Breast epithelium (tissue), 4 donors: Measurements from ENCODE around the gene CPNE4. TPM values are rescaled to one million over a fixed set of nuclear protein-coding genes. Genes with fewer than 3 reads are reported as not detected.

Source experiments
- DNase-seq, 2 donors: peaks; one replicate each; pipeline ENCODE4 v3.0.0-alpha.2; 2019; ENCODE audit warnings: low spot score in 2 of 2
- H3K27ac ChIP-seq, 2 donors: fragments of 200-600 bp; sonication (generic) in 1 of 2; one replicate each; pipeline ENCODE4 v1.5.1; 2016 to 2019; ENCODE audit warnings: mild to moderate bottlenecking in 1 of 2
- H3K27me3 ChIP-seq, 2 donors: fragments of 200-600 bp; sonication (generic) in 1 of 2; one replicate each; pipeline versions ENCODE4 v1.5.1 to v1.6.0; 2017 to 2019; ENCODE audit warnings: control low read depth in 1 of 2, mild to moderate bottlenecking in 1 of 2
- H3K36me3 ChIP-seq: fragments of 200-600 bp; one replicate; pipeline ENCODE4 v1.5.1; 2019
- H3K4me1 ChIP-seq, 2 donors: fragments of 200-600 bp; sonication (generic); one replicate each; pipeline ENCODE4 v1.5.1; 2016 to 2019; ENCODE audit warnings: control low read depth in 1 of 2
- H3K4me3 ChIP-seq, 3 donors: fragments of 200-600 bp; sonication (generic); 1 replicate in 2 of 3; 2 replicates in 1 of 3; pipeline ENCODE4 v1.5.1; 2016 to 2019; ENCODE audit warnings: mild to moderate bottlenecking in 3 of 3, moderate library complexity in 2 of 3
- H3K9me3 ChIP-seq, 2 donors: fragments of 200-600 bp; sonication (generic) in 1 of 2; one replicate each; pipeline ENCODE4 v1.5.1; 2016 to 2019; ENCODE audit warnings: control low read depth in 1 of 2
- CTCF ChIP-seq, 3 donors: fragments of 450-650 bp; IDR thresholded peaks; one replicate each; pipeline ENCODE4 v1.5.1; 2016 to 2017; ENCODE audit warnings: antibody characterized with exemption in 3 of 3, mild to moderate bottlenecking in 3 of 3, moderate library complexity in 3 of 3
- POLR2A ChIP-seq: fragments of 450-650 bp; IDR thresholded peaks from one replicate; pipeline ENCODE4 v1.6.1; 2016; ENCODE audit warnings: antibody characterized with exemption, mild to moderate bottlenecking, moderate library complexity
- POLR2AphosphoS5 ChIP-seq, 3 donors: sonication (generic); formaldehyde crosslinking; IDR thresholded peaks; one replicate each; pipeline ENCODE4 v1.6.1; 2017; ENCODE audit warnings: antibody characterized with exemption in 3 of 3
- intact Hi-C: fragments of 100-400 bp; cut with DNase I; formaldehyde crosslinking; loops from one replicate; pipeline ENCODE4 v1.15.1; 2023; ENCODE audit warnings: low total_unique reads
- total RNA-seq, 3 donors: library from RNA; depleted of rRNA; stranded (reverse); fragments of >200 nt; gene quantifications; one replicate each; pipeline ENCODE4 v1.1.0, GENCODE V29; 2016

Gene CPNE4
- total RNA-seq, 3 donors from 2014 or later: 0.16 TPM; not detected in 2

GRCh38 chr3:131549340-131549739 is 485.5 kb downstream of the CPNE4 start:
- no peaks in the 10 kb centered on the region for H3K4me1 ChIP-seq
- no peak overlapping the region for H3K4me3 ChIP-seq
- no peak for TF ChIP-seq CTCF (IDR thresholded peaks at IDR 0.05)
- no peak for TF ChIP-seq POLR2A
- TF ChIP-seq POLR2AphosphoS5 (IDR thresholded peaks at IDR 0.05): no peak
- DNase-seq: no peak
- H3K36me3 ChIP-seq: no peaks in the 10 kb centered on the region
- no peaks in the 10 kb centered on the region for H3K9me3 ChIP-seq
- intact Hi-C loops: no loop called here
- no peaks in the 10 kb centered on the region for H3K27me3 ChIP-seq
- H3K27ac ChIP-seq: no peak overlapping the region

- intact Hi-C loops: no loop called here
- Histone ChIP-seq H3K27ac (no peak overlapping the region), H3K27me3 (no peaks in the 10 kb centered on the region), H3K4me3 (no peak overlapping the region), H3K36me3 (no peaks in the 10 kb centered on the region), H3K4me1 (no peaks in the 10 kb centered on the region), H3K9me3 (no peaks in the 10 kb centered on the region)
- no peak for DNase-seq
- no peak for TF ChIP-seq POLR2AphosphoS5 (IDR thresholded peaks at IDR 0.05)
- no peak for TF ChIP-seq CTCF (IDR thresholded peaks at IDR 0.05)
- no peak for TF ChIP-seq POLR2A
Observed at GRCh38 chr3:131547585-131547984, 487.2 kb downstream of the CPNE4 start.

- intact Hi-C loops: no loop called here
- no peaks in the 10 kb centered on the region for H3K27me3 ChIP-seq
- no peaks in the 10 kb centered on the region for H3K36me3 ChIP-seq
- H3K4me1 ChIP-seq: no peaks in the 10 kb centered on the region
- H3K4me3 ChIP-seq: no peak overlapping the region
- TF ChIP-seq POLR2A (no peak), CTCF (IDR thresholded peaks at IDR 0.05) (no peak), POLR2AphosphoS5 (IDR thresholded peaks at IDR 0.05) (no peak)
- DNase-seq: no peak
- H3K27ac ChIP-seq: no peak overlapping the region
- H3K9me3 ChIP-seq: no peaks in the 10 kb centered on the region
Observed at GRCh38 chr3:131546441-131546840, 488.4 kb downstream of the CPNE4 start.

- Histone ChIP-seq H3K4me1 (no peaks in the 10 kb centered on the region), H3K9me3 (no peaks in the 10 kb centered on the region), H3K27me3 (no peaks in the 10 kb centered on the region), H3K36me3 (no peaks in the 10 kb centered on the region), H3K27ac (no peak overlapping the region), H3K4me3 (no peak overlapping the region)
- intact Hi-C loops: no loop called here
- no peak for DNase-seq
- TF ChIP-seq POLR2AphosphoS5 (IDR thresholded peaks at IDR 0.05) (no peak), CTCF (IDR thresholded peaks at IDR 0.05) (no peak), POLR2A (no peak)
Observed at GRCh38 chr3:131544557-131544956, 490.3 kb downstream of the CPNE4 start.

- Histone ChIP-seq H3K36me3 (no peaks in the 10 kb centered on the region), H3K4me1 (no peaks in the 10 kb centered on the region), H3K27me3 (no peaks in the 10 kb centered on the region), H3K9me3 (no peaks in the 10 kb centered on the region), H3K27ac (no peak overlapping the region), H3K4me3 (no peak overlapping the region)
- TF ChIP-seq POLR2AphosphoS5 (IDR thresholded peaks at IDR 0.05) (no peak), POLR2A (no peak), CTCF (IDR thresholded peaks at IDR 0.05) (no peak)
- intact Hi-C loops: no loop called here
- peak; percentile 51 to 55 for DNase-seq
Observed at GRCh38 chr3:131543714-131544113, 491.1 kb downstream of the CPNE4 start.
